B cell (primary cell): Measurements from ENCODE around the gene TCF12.

Source experiments
- EZH2 ChIP-seq: IDR thresholded peaks from 2 replicates; pipeline ENCODE4 v1.6.1; 2012; ENCODE audit warnings: borderline replicate concordance, low read depth, mild to moderate bottlenecking, moderate library complexity, low read length; ENCODE audit not compliant: insufficient read depth, poor library complexity, severe bottlenecking
- TF ChIP-seq, protein P1 (sequence below): fragments of 200-600 bp; IDR thresholded peaks from one replicate; pipeline ENCODE4 v1.8.0; 2022; ENCODE audit warnings: antibody characterized with exemption, mild to moderate bottlenecking

DNA sequence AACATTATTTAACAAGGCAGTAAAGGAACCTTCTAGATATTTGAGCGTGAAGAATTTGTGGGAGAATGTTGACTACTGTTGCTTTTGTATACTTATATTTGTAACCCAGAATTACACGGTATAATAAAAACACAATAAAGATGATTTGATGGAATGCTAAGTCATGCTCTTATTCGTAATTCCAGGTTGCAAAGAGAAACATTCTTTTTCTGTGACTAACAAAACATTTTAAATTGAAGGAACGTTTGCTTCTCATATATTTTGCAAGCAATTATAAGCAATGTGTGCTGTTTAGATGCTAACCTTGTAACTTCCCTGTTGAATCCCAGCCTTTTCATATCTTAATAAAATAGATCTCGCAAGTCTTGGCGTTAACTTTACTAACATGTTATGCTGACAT is 333.5 kb downstream of the TCF12 start:
- TF ChIP-seq, protein P1, sequence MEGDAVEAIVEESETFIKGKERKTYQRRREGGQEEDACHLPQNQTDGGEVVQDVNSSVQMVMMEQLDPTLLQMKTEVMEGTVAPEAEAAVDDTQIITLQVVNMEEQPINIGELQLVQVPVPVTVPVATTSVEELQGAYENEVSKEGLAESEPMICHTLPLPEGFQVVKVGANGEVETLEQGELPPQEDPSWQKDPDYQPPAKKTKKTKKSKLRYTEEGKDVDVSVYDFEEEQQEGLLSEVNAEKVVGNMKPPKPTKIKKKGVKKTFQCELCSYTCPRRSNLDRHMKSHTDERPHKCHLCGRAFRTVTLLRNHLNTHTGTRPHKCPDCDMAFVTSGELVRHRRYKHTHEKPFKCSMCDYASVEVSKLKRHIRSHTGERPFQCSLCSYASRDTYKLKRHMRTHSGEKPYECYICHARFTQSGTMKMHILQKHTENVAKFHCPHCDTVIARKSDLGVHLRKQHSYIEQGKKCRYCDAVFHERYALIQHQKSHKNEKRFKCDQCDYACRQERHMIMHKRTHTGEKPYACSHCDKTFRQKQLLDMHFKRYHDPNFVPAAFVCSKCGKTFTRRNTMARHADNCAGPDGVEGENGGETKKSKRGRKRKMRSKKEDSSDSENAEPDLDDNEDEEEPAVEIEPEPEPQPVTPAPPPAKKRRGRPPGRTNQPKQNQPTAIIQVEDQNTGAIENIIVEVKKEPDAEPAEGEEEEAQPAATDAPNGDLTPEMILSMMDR = no peak
- no peak for TF ChIP-seq EZH2
